ENCODE data around the gene B3GAT3. TPM values are rescaled to one million over a fixed set of nuclear protein-coding genes. Genes with fewer than 3 reads are reported as not detected.
A peak's percentile ranks its signal among the peaks of the same experiment; 100 is the strongest.
"Not testable (repeated sequence)": the region's sequence is repeated elsewhere in the genome, so short reads cannot be mapped to it uniquely, and the experiment has no call there.

The B3GAT3 gene
- total and polyA plus RNA-seq, 2 experiments from 2014 or later, result 46.4 to 64.9 TPM

- H3K27me3 ChIP-seq, result no peaks in the 10 kb centered on the region
- peak overlapping the region; percentile 39 for H3K4me3 ChIP-seq
- TF ChIP-seq, protein P1, sequence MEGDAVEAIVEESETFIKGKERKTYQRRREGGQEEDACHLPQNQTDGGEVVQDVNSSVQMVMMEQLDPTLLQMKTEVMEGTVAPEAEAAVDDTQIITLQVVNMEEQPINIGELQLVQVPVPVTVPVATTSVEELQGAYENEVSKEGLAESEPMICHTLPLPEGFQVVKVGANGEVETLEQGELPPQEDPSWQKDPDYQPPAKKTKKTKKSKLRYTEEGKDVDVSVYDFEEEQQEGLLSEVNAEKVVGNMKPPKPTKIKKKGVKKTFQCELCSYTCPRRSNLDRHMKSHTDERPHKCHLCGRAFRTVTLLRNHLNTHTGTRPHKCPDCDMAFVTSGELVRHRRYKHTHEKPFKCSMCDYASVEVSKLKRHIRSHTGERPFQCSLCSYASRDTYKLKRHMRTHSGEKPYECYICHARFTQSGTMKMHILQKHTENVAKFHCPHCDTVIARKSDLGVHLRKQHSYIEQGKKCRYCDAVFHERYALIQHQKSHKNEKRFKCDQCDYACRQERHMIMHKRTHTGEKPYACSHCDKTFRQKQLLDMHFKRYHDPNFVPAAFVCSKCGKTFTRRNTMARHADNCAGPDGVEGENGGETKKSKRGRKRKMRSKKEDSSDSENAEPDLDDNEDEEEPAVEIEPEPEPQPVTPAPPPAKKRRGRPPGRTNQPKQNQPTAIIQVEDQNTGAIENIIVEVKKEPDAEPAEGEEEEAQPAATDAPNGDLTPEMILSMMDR (IDR thresholded peaks at IDR 0.05; ENCODE audit: low read depth, low read length), result no peak
- peaks cover 41% of the 10 kb centered on the region for H3K36me3 ChIP-seq
- no peaks in the 10 kb centered on the region for H3K9me3 ChIP-seq (ENCODE audit: low read depth)
- no peak for DNase-seq (ENCODE audit: low read depth in 1 of 2, low spot score in 1 of 2)
- peaks cover 9% of the 10 kb centered on the region for H3K4me1 ChIP-seq (ENCODE audit: low read depth)
- peak overlapping the region; percentile 85 for H3K27ac ChIP-seq
These were observed 46.6 kb downstream of the B3GAT3 start for GRCh38 chr11:62575156-62575555.

DNA sequence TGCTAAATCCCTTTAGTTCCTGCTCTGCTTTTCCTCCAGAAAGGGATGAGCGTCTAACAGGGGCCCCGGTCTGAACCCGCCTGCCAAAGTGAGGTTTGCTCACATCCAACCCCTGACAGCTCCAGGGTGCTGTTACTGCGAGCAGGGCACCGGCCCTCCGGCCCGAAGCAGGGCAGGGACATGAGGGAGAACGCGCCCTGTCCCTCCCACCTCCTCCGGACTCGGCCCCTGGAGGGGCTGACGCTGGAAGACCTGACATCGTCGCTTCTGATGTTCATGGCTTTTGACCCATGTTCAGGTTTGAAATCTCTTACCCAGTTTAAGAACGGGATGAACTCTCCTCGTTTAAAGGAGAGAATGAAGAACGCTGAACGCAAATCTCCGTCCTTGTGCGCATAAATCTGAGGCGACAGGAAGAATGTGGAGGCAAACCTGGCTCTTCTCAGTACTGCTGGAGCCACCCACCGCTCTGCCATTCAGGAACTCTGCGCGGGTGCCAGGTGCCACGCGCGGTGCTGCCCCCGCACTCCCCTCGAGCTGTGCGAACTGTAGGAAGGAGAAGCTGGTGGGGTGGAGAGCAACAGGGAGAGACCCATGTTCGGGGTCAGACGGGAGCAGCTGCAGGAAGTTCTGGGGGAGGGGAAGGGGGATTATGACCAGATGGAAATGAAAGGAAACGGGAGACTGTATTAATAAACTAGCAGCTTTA lies 47.3 kb downstream of the B3GAT3 start:
- H3K9me3 ChIP-seq (ENCODE audit: low read depth), result no peaks in the 10 kb centered on the region
- H3K4me1 ChIP-seq (ENCODE audit: low read depth), result peaks cover 9% of the 10 kb centered on the region
- H3K27ac ChIP-seq, result peak overlapping the region; percentile 85
- no peaks in the 10 kb centered on the region for H3K27me3 ChIP-seq
- peak overlapping the region; percentile 39 for H3K4me3 ChIP-seq
- TF ChIP-seq, protein P1 (IDR thresholded peaks at IDR 0.05; ENCODE audit: low read depth, low read length), result no peak
- DNase-seq (ENCODE audit: low read depth in 1 of 2, low spot score in 1 of 2), result peak in 1 of 2 donors; percentile 43
- peaks cover 41% of the 10 kb centered on the region for H3K36me3 ChIP-seq

GRCh38 chr11:62573592-62574362 lies 48.0 kb downstream of the B3GAT3 start, which contains the start of gene EEF1G:
TSS of gene EEF1G (minus strand) at chr11:62573891. CDS start at chr11:62573842, 49 bp downstream.
- TF ChIP-seq, protein P1 (IDR thresholded peaks at IDR 0.05; ENCODE audit: low read depth, low read length), result no peak
- Histone ChIP-seq H3K9me3 (ENCODE audit: low read depth) (no peaks in the 10 kb centered on the region), H3K36me3 (peaks cover 46% of the 10 kb centered on the region), H3K4me1 (ENCODE audit: low read depth) (peaks cover 9% of the 10 kb centered on the region), H3K27ac (peak within 1 kb of the TSS; percentile 85), H3K27me3 (no peaks in the 10 kb centered on the region), H3K4me3 (peak within 1 kb of the TSS; percentile 65)
- peak; percentile 100 for DNase-seq (ENCODE audit: low read depth in 1 of 2, low spot score in 1 of 2)

- H3K9me3 ChIP-seq (ENCODE audit: low read depth), result no peaks in the 10 kb centered on the region
- peak overlapping the region; percentile 65 for H3K4me3 ChIP-seq
- H3K36me3 ChIP-seq, result peaks cover 44% of the 10 kb centered on the region
- no peaks in the 10 kb centered on the region for H3K27me3 ChIP-seq
- H3K4me1 ChIP-seq (ENCODE audit: low read depth), result peaks cover 9% of the 10 kb centered on the region
- DNase-seq (ENCODE audit: low read depth in 1 of 2, low spot score in 1 of 2), result peak; percentile 30 to 44
- peak overlapping the region; percentile 83 for H3K27ac ChIP-seq
- TF ChIP-seq, protein P1 (IDR thresholded peaks at IDR 0.05; ENCODE audit: low read depth, low read length), result no peak
These were observed 48.7 kb downstream of the B3GAT3 start for GRCh38 chr11:62573006-62573591.

- no peaks in the 10 kb centered on the region for H3K27me3 ChIP-seq
- no peaks in the 10 kb centered on the region for H3K9me3 ChIP-seq (ENCODE audit: low read depth)
- H3K36me3 ChIP-seq, result peaks cover 51% of the 10 kb centered on the region
- peaks cover 9% of the 10 kb centered on the region for H3K4me1 ChIP-seq (ENCODE audit: low read depth)
- no peak for DNase-seq (ENCODE audit: low read depth in 1 of 2, low spot score in 1 of 2)
- peak overlapping the region; percentile 83 for H3K27ac ChIP-seq
- TF ChIP-seq, protein P1 (IDR thresholded peaks at IDR 0.05; ENCODE audit: low read depth, low read length), result no peak
- H3K4me3 ChIP-seq, result peak overlapping the region; percentile 65
These were observed 49.4 kb downstream of the B3GAT3 start for GRCh38 chr11:62572431-62572830.

DNA sequence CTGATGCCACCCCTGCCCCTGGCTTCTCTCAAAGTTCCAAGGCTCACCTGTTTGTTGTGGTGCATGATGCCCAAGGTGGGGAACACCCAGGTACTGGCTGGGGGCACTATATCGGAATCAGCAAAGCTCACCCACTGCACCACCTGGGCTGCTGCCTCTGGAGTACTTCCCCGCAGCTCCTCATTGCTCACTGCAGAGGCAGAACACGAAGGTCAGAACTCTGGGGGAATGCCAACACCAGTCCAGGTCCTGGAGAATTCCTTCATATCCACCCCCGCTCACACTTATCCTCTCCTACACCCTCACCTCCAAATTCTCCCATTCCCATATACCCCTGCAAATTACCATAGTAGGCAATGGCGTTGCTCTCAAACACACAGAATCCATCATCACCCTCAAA lies 50.3 kb downstream of the B3GAT3 start:
- peak overlapping the region; percentile 53 for H3K27ac ChIP-seq
- H3K27me3 ChIP-seq; H3K4me1 ChIP-seq (ENCODE audit: low read depth); H3K9me3 ChIP-seq (ENCODE audit: low read depth); DNase-seq (ENCODE audit: low read depth in 1 of 2, low spot score in 1 of 2); H3K4me3 ChIP-seq: not testable (repeated sequence)
- H3K36me3 ChIP-seq, result peaks cover 56% of the 10 kb centered on the region

GRCh38 chr11:62570903-62571302 lies 50.9 kb downstream of the B3GAT3 start:
- not testable (repeated sequence) for DNase-seq (ENCODE audit: low read depth in 1 of 2, low spot score in 1 of 2); H3K27ac ChIP-seq; H3K4me3 ChIP-seq

More at GRCh38 chr11:62570903-62571302, 50.9 kb downstream of the B3GAT3 start:
- H3K36me3 ChIP-seq, result peaks cover 59% of the 10 kb centered on the region
- not testable (repeated sequence) for H3K27me3 ChIP-seq; H3K9me3 ChIP-seq (ENCODE audit: low read depth); H3K4me1 ChIP-seq (ENCODE audit: low read depth)
